ENCODE results near the gene NCOA1. TPM values are rescaled to one million over a fixed set of nuclear protein-coding genes. Genes with fewer than 3 reads are reported as not detected.
"Not testable (repeated sequence)": the region's sequence is repeated elsewhere in the genome, so short reads cannot be mapped to it uniquely, and the experiment has no call there.

NCOA1 gene
- polyA plus RNA-seq, 12 donors = 88.8 to 465 (median 116) TPM

- DNase-seq = no peak
Measured at GRCh38 chr2:24623535-24623934, 132.5 kb downstream of the NCOA1 start.

GRCh38 chr2:24625728-24626127 lies 134.7 kb downstream of the NCOA1 start:
- DNase-seq = no peak

DNA sequence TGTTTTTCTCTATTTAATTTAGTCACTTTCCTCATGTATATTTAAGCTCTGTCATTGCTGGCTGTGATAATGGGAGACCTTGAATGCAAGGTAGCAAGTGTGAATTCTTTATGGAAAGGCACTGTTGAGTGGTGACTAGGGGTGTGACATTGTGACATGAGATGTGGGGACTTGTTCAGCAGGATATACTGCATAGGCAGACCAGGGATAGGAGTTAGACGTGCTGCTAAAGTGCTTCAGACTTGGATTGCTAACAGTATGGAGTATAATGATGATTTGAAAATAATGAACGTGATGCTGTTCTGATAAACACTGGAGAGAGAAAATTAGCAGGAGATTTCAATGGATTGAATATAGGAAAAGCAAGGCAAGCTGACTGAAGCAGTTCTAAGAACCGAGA lies 135.1 kb downstream of the NCOA1 start:
- DNase-seq = no peak

GRCh38 chr2:24628746-24629145 lies 137.7 kb downstream of the NCOA1 start:
- no peak for DNase-seq

GRCh38 chr2:24632172-24632571 lies 141.1 kb downstream of the NCOA1 start:
- no peak for DNase-seq

DNA sequence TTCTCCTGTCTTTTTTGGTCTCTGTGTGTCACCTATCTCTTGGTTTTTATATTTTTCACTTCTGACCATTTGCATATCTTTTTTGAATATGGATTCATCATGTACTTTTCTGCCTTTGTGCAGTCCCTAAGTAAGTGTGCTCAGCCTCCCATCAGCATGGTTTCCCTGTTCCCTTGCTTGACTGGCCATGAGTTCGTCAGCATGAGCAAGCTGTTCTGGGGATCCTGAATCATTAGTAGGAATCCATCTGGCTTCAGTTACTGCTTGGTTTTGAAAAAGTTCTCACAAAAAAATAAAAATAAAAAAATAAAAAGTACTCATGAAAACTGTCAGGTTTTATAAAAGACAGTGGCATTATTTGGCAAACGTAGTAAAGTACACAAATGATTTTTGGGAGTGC lies 144.1 kb downstream of the NCOA1 start:
- DNase-seq = no peak

DNA sequence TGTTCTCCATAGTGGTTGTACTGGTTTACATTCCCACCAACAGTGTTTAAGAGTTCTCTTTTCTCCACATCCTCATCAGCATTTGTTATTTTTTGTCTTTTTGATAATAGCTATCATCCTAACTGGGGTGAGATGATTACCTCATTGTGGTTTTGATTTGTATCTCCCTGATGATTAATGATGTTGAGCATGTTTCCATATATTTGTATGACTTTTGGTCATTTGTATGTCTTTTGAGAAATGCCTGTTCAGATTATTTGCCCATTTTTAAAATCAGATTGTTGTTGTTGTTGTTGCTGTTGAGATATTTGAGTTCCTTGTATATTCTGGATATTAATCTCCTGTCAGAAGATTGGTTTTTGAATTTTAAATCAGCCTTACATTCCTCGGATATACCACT lies 147.5 kb downstream of the NCOA1 start:
- DNase-seq = no peak

- no peak for DNase-seq
Measured at GRCh38 chr2:24642351-24642750, 151.3 kb downstream of the NCOA1 start.

- DNase-seq = no peak
Measured at GRCh38 chr2:24643051-24643450, 152.0 kb downstream of the NCOA1 start.

DNA sequence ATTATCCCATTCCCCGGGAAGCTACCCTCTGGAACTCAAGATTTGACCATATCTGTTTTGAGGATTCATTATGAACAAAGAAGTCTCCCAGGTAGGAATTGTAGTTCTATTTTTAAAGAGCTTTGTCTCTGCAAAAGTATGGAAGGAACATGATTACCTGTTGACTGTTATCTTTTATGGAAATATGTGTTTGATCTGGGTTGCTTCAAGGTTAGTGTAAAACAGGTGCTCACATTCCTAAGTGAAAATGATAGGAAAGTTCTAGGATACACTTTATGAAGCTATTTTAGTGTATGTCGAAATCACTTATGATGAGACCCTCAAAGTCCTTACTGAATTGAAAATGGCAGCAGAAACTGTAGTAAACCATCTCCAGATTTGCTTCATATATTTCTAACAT lies 153.0 kb downstream of the NCOA1 start:
- DNase-seq = no peak

DNA sequence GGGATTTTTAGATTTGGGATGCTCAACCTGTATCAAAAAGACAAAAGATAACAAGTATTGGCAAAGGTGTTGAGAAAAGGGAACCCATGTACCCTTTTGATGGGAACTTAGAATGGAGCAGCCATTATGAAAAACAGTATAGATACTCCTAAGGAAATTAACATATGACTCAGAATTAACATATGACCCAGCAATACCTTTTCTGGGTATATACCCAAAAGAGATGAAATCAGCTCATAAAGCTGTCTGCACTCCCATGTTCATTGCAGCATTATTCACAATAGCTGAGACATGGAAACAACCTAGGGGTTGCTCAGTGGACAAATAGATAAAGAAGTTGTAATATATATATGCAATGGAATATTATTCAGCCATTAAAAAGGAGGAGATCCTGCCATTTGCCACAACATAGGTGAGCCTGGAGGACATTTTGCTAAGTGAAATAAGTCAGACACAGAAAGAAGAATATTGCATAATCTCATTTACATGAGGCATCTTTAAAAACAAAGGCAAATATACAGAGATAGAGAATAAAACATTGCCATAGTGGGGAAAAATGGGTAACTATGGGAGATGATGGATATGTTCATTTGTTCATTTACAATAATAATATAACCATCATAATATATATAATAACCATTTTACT lies 160.1 kb downstream of the NCOA1 start:
- no peak for DNase-seq

- no peak for DNase-seq
Measured at GRCh38 chr2:24651643-24652003, 160.6 kb downstream of the NCOA1 start.

DNA sequence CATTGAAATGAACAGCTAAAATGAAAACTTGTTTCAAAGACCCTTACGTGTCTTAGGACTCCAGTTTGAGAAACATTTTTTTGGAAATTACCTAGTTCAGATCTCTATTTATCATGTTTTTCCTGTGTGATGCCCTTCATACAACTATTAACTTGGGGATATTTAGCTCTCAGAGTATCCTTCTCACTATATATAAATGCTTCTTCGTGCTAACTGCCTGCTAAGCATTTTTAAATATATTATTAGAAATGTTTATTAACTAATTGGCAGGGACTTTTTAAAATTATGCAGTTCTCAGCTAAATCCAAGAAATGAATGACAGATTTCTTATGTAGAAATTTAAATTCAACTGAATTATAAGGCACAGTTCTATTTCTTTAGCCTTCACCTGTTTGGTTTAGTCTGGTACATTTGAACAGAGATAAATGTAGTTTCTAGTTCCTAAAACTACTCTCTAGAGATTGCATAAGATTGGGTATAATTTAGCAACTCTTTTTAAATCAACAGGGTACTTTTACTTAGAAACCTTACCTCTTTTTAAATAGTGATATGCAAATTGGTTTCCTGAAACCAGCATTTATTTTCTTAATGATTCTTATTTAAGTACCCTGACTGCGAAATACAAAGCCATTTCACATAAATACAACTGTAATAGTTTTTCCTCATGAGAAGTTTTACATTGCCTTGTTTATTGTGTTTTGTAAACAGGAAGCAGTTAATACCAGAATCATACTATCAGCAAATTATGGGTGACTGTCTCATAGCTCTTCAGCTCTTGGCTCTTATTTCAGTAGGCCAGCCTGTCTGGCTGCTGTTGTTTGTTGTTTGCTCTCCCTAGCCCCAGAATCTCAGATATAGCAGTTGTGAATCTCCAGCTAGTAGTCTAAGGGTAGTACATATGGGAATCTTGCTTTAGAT lies 161.5 kb downstream of the NCOA1 start:
- no peak for DNase-seq

- no peak for DNase-seq
Measured at GRCh38 chr2:24657818-24658217, 166.8 kb downstream of the NCOA1 start.

- no peak for DNase-seq
Measured at GRCh38 chr2:24658531-24659202, 167.6 kb downstream of the NCOA1 start.

- no peak for DNase-seq
Measured at GRCh38 chr2:24659862-24660261, 168.8 kb downstream of the NCOA1 start.

- no peak for DNase-seq
Measured at GRCh38 chr2:24667542-24667941, 176.5 kb downstream of the NCOA1 start.

DNA sequence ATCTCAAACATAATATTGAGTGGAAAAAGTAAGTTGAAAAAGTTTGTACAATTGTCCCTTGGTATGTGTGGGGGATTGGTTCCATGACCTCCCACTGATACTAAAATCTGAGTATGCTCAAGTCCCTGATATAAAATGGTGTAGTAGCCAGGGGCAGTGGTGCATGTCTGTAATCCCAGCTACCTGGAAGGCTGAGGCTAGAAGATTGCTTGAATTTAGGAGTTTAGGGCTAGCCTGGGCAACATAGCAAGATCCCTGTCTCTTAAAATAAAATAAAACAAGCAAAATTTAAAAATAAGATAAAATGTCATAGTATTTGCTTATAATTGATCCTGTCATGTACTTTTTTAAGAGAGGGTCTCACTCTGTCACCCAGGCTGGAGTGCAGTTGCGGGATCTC lies 180.2 kb downstream of the NCOA1 start:
- DNase-seq = no peak

DNA sequence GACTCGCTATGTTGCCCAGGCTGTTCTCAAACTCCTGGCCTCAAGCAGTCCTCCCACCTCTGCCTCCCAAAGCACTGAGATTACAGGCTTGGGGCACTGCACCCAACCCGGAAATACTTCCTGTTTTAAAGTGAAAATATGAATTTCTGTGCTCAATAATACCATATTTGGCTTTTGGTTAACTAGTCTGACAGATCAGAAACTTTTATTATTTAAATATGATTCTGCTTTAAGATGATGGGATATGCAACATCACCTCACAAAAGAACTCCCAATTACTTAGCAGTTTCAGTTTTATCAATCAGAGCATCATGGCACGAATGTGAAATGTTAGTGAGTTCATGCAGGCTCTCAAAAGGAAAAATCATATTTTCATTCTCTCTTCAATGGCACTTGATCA lies 181.5 kb downstream of the NCOA1 start:
- no peak for DNase-seq

DNA sequence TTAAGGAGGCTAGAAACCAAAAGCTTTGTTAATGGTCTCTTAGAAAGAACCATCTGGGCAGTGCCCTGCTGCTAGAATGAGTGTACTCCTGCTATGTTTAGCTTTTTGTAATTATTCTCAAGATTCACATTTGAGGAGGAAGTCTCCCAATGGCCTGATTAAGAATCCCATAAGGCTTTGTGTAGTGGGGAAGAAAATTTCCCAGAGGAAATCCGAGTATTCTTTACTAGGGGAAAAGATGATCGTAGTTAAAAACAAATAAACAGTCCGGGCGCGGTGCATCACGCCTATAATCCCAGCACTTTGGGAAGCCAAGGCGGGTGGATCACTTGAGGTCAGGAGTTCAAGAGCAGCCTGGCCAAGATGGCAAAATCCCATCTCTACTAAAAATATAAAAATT lies 184.3 kb downstream of the NCOA1 start:
- DNase-seq = no peak

DNA sequence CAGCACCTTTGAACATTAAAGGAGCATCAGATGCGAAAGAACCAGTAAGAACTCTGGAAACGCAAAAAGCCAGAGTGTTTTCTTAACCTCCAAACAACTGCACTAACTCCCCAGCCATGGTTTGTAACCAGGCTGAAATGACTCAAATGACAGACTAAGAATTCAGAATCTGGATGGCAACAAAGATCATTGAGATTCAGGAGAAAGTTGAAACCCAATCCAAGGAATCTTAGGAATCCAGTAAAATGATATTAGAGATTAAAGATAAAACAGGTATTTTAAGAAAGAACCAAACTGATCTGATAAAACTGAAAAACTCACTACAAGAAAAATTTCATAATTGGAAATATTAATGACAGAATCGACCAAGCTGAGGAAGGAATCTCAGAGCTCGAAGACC lies 185.4 kb downstream of the NCOA1 start:
- DNase-seq = no peak

- not testable (repeated sequence) for DNase-seq
Measured at GRCh38 chr2:24678066-24678465, 187.0 kb downstream of the NCOA1 start.

- no peak for DNase-seq
Measured at GRCh38 chr2:24680196-24680595, 189.1 kb downstream of the NCOA1 start.
